HUES64 (cell line): ENCODE results near the gene DCUN1D1.

Experiments
- H3K27ac ChIP-seq: 2 replicates; pipeline ENCODE4 v1.7.0; 2013; ENCODE audit warnings: low read depth, low read length, inconsistent platforms
- H3K27me3 ChIP-seq: 2 replicates; pipeline ENCODE4 v1.6.1; 2013; ENCODE audit warnings: mild to moderate bottlenecking, low read length; ENCODE audit not compliant: insufficient read depth
- H3K36me3 ChIP-seq: 2 replicates; pipeline ENCODE4 v1.6.1; 2013; ENCODE audit warnings: mild to moderate bottlenecking, low read length; ENCODE audit not compliant: insufficient read depth
- H3K4me1 ChIP-seq: 2 replicates; pipeline ENCODE4 v1.6.1; 2013; ENCODE audit warnings: mild to moderate bottlenecking, low read length, moderate library complexity; ENCODE audit not compliant: insufficient read depth
- H3K4me3 ChIP-seq: 2 replicates; pipeline ENCODE4 v1.5.1; 2013; ENCODE audit warnings: mild to moderate bottlenecking, low read length, moderate library complexity
- H3K9ac ChIP-seq: 2 replicates; pipeline ENCODE4 v1.6.1; 2013; ENCODE audit warnings: mild to moderate bottlenecking, low read depth, low read length
- H3K9me3 ChIP-seq: 2 replicates; pipeline ENCODE4 v1.6.1; 2013; ENCODE audit warnings: low read depth, low read length; ENCODE audit not compliant: insufficient read depth
- WGBS: fragments of 150-250, 120-280 bp; methylation state at CpG from one replicate; pipeline ENCODE4 v1.1.7; 2013; ENCODE audit warnings: missing lambda C conversion rate; 5-methylcytosine and 5-hydroxymethylcytosine counted together

The DCUN1D1 gene

GRCh38 chr3:182910936-182911781 lies 69.2 kb downstream of the DCUN1D1 start:
- Histone ChIP-seq H3K9ac (no peak overlapping the region), H3K4me3 (no peak overlapping the region), H3K4me1 (no peaks in the 10 kb centered on the region), H3K9me3 (no peaks in the 10 kb centered on the region), H3K27ac (no peak overlapping the region), H3K36me3 (no peaks in the 10 kb centered on the region), H3K27me3 (no peaks in the 10 kb centered on the region)
- 86% methylated on average over 4 of the region's 5 CpGs for WGBS

- H3K4me1 ChIP-seq: no peaks in the 10 kb centered on the region
- 95% methylated on average over 4 of the region's 5 CpGs for WGBS
- no peak overlapping the region for H3K4me3 ChIP-seq
- H3K27ac ChIP-seq: no peak overlapping the region
- H3K9me3 ChIP-seq: no peaks in the 10 kb centered on the region
- no peaks in the 10 kb centered on the region for H3K27me3 ChIP-seq
- H3K36me3 ChIP-seq: no peaks in the 10 kb centered on the region
- H3K9ac ChIP-seq: no peak overlapping the region
Measured at GRCh38 chr3:182909318-182910040, 70.9 kb downstream of the DCUN1D1 start.

- Histone ChIP-seq H3K4me3 (no peak overlapping the region), H3K4me1 (no peaks in the 10 kb centered on the region), H3K9ac (no peak overlapping the region), H3K27ac (no peak overlapping the region), H3K36me3 (no peaks in the 10 kb centered on the region), H3K9me3 (no peaks in the 10 kb centered on the region), H3K27me3 (no peaks in the 10 kb centered on the region)
- WGBS: no CpG with 5 or more reads among the region's 1 CpG
Measured at GRCh38 chr3:182908471-182908870, 71.9 kb downstream of the DCUN1D1 start.

GRCh38 chr3:182906036-182906435 lies 74.3 kb downstream of the DCUN1D1 start:
- Histone ChIP-seq H3K4me1 (no peaks in the 10 kb centered on the region), H3K36me3 (no peaks in the 10 kb centered on the region), H3K27me3 (no peaks in the 10 kb centered on the region), H3K9ac (no peak overlapping the region), H3K9me3 (no peaks in the 10 kb centered on the region), H3K27ac (no peak overlapping the region), H3K4me3 (no peak overlapping the region)
- WGBS: 95% methylated on average over 1 of the region's 1 CpG

- Histone ChIP-seq H3K4me1 (no peaks in the 10 kb centered on the region), H3K9me3 (no peaks in the 10 kb centered on the region), H3K27ac (no peak overlapping the region), H3K9ac (no peak overlapping the region), H3K4me3 (no peak overlapping the region), H3K36me3 (no peaks in the 10 kb centered on the region), H3K27me3 (no peaks in the 10 kb centered on the region)
- WGBS: 96% methylated on average over 4 of the region's 4 CpGs
Measured at GRCh38 chr3:182905623-182906022, 74.7 kb downstream of the DCUN1D1 start.

- Histone ChIP-seq H3K9me3 (no peaks in the 10 kb centered on the region), H3K4me3 (no peak overlapping the region), H3K27ac (no peak overlapping the region), H3K27me3 (no peaks in the 10 kb centered on the region), H3K36me3 (no peaks in the 10 kb centered on the region), H3K9ac (no peak overlapping the region), H3K4me1 (no peaks in the 10 kb centered on the region)
- WGBS: 94% methylated on average over 3 of the region's 3 CpGs
Measured at GRCh38 chr3:182904164-182904563, 76.2 kb downstream of the DCUN1D1 start.

- Histone ChIP-seq H3K4me3 (no peak overlapping the region), H3K27ac (no peak overlapping the region), H3K9me3 (no peaks in the 10 kb centered on the region), H3K4me1 (no peaks in the 10 kb centered on the region), H3K27me3 (no peaks in the 10 kb centered on the region), H3K36me3 (peaks cover 12% of the 10 kb centered on the region; the same call in 1 of the 2 replicates), H3K9ac (no peak overlapping the region)
- 87% methylated on average over 5 of the region's 5 CpGs for WGBS
Measured at GRCh38 chr3:182902236-182902635, 78.1 kb downstream of the DCUN1D1 start.

GRCh38 chr3:182896553-182896952 lies 83.8 kb downstream of the DCUN1D1 start:
- Histone ChIP-seq H3K27me3 (no peaks in the 10 kb centered on the region), H3K9ac (no peak overlapping the region), H3K27ac (no peak overlapping the region), H3K4me1 (no peaks in the 10 kb centered on the region), H3K9me3 (no peaks in the 10 kb centered on the region), H3K36me3 (peaks cover 17% of the 10 kb centered on the region; the same call in 1 of the 2 replicates), H3K4me3 (no peak overlapping the region)
- WGBS: 100% methylated on average over 1 of the region's 2 CpGs

- H3K9ac ChIP-seq: no peak overlapping the region
- no peaks in the 10 kb centered on the region for H3K4me1 ChIP-seq
- no peak overlapping the region for H3K27ac ChIP-seq
- peaks cover 17% of the 10 kb centered on the region; the same call in 1 of the 2 replicates for H3K36me3 ChIP-seq
- H3K27me3 ChIP-seq: no peaks in the 10 kb centered on the region
- WGBS: 86% methylated on average over 7 of the region's 8 CpGs
- H3K4me3 ChIP-seq: no peak overlapping the region
- no peaks in the 10 kb centered on the region for H3K9me3 ChIP-seq
Measured at GRCh38 chr3:182895513-182896112, 84.7 kb downstream of the DCUN1D1 start.

GRCh38 chr3:182892226-182892625 lies 88.1 kb downstream of the DCUN1D1 start:
- H3K9ac ChIP-seq: no peak overlapping the region
- H3K27ac ChIP-seq: no peak overlapping the region
- no peaks in the 10 kb centered on the region for H3K4me1 ChIP-seq
- no peaks in the 10 kb centered on the region for H3K9me3 ChIP-seq
- H3K27me3 ChIP-seq: no peaks in the 10 kb centered on the region
- 0 out of 2 replicates have a peak, but pooled peaks cover 9% of the 10 kb centered on the region for H3K36me3 ChIP-seq
- WGBS: 97% methylated on average over 4 of the region's 4 CpGs
- H3K4me3 ChIP-seq: no peak overlapping the region

- H3K9me3 ChIP-seq: no peaks in the 10 kb centered on the region
- no peak overlapping the region for H3K27ac ChIP-seq
- H3K9ac ChIP-seq: no peak overlapping the region
- no peaks in the 10 kb centered on the region for H3K4me1 ChIP-seq
- H3K27me3 ChIP-seq: no peaks in the 10 kb centered on the region
- WGBS: no CpG with 5 or more reads among the region's 1 CpG
- H3K36me3 ChIP-seq: 0 out of 2 replicates have a peak, but pooled peaks cover 5% of the 10 kb centered on the region
- no peak overlapping the region for H3K4me3 ChIP-seq
Measured at GRCh38 chr3:182891364-182891763, 89.0 kb downstream of the DCUN1D1 start.
